Cardiac muscle cell (in vitro differentiated cells and primary cell): ENCODE results near the gene MTRF1. TPM values are rescaled to one million over a fixed set of nuclear protein-coding genes. Genes with fewer than 3 reads are reported as not detected.
"Not testable (repeated sequence)": the region's sequence is repeated elsewhere in the genome, so short reads cannot be mapped to it uniquely, and the experiment has no call there.

Source experiments
- DNase-seq, 2 donors: peaks; one replicate each; pipeline versions ENCODE4 v3.0.0 to v3.0.0-alpha.2; 2010 to 2017; ENCODE audit warnings: low read depth in 1 of 2, low spot score in 1 of 2
- H3K27ac ChIP-seq: fragments of 200-600 bp; sonication (generic); 2 replicates; pipeline ENCODE4 v1.5.1; 2016
- H3K27me3 ChIP-seq: fragments of 200-600 bp; sonication (generic); 2 replicates; pipeline ENCODE4 v1.6.0; 2016; ENCODE audit warnings: control low read depth
- H3K36me3 ChIP-seq: fragments of 200-600 bp; sonication (generic); 2 replicates; pipeline ENCODE4 v1.5.1; 2016; ENCODE audit warnings: control low read depth
- H3K4me1 ChIP-seq: fragments of 200-600 bp; sonication (generic); 2 replicates; pipeline ENCODE4 v1.8.1; 2017; ENCODE audit warnings: low read depth, mild to moderate bottlenecking, mixed run types
- H3K4me3 ChIP-seq: fragments of 200-600 bp; sonication (generic); 2 replicates; pipeline ENCODE4 v1.5.1; 2016; ENCODE audit warnings: mild to moderate bottlenecking
- H3K9me3 ChIP-seq: fragments of 200-600 bp; sonication (generic); 2 replicates; pipeline ENCODE4 v1.5.1; 2017; ENCODE audit warnings: low read depth, mild to moderate bottlenecking, control low read depth
- polyA plus RNA-seq: library from polyadenylated mRNA; unstranded; fragments of >200 nt; fragmentation: Nextera tagmentation; extraction: Ambion mirVana; gene quantifications from 2 replicates; pipeline ENCODE4 v1.2.1, GENCODE V29; 2016
- total RNA-seq: library from RNA; depleted of rRNA; stranded (reverse); fragments of >200 nt; gene quantifications from 2 replicates; pipeline ENCODE4 v1.2.3, GENCODE V29; 2016
- TF ChIP-seq, protein P1 (sequence below): IDR thresholded peaks from 2 replicates; pipeline ENCODE4 v1.5.1; 2012; ENCODE audit warnings: low read depth, mild to moderate bottlenecking, low read length

Gene MTRF1
- total and polyA plus RNA-seq, 2 experiments from 2014 or later, result 8.4 to 11.0 TPM

DNA sequence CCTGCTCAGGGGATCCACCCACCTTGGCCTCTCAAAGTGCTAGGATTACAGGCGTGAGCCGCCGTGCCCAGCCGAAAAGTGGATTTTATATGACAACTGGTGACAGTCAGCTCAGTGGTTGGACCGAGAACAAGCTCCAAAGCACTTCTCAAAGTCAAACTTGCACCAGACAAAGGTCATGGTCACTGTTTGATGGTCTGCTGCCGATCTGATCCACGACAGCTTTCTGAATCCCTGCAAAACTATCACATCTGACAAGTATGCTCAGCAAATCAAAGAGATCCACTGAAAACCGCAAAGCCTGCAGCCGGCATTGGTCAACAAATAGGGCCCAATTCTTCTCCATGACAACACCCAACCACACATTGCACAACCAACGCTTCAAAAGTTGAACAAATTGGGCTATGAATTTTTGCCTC, 26.1 kb upstream of the MTRF1 start:
- no peak overlapping the region for H3K4me3 ChIP-seq
- TF ChIP-seq, protein P1, sequence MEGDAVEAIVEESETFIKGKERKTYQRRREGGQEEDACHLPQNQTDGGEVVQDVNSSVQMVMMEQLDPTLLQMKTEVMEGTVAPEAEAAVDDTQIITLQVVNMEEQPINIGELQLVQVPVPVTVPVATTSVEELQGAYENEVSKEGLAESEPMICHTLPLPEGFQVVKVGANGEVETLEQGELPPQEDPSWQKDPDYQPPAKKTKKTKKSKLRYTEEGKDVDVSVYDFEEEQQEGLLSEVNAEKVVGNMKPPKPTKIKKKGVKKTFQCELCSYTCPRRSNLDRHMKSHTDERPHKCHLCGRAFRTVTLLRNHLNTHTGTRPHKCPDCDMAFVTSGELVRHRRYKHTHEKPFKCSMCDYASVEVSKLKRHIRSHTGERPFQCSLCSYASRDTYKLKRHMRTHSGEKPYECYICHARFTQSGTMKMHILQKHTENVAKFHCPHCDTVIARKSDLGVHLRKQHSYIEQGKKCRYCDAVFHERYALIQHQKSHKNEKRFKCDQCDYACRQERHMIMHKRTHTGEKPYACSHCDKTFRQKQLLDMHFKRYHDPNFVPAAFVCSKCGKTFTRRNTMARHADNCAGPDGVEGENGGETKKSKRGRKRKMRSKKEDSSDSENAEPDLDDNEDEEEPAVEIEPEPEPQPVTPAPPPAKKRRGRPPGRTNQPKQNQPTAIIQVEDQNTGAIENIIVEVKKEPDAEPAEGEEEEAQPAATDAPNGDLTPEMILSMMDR, result no peak
- no peak overlapping the region for H3K27ac ChIP-seq
- H3K4me1 ChIP-seq, result no peaks in the 10 kb centered on the region
- H3K36me3 ChIP-seq, result no peaks in the 10 kb centered on the region
- no peaks in the 10 kb centered on the region for H3K27me3 ChIP-seq
- H3K9me3 ChIP-seq, result no peaks in the 10 kb centered on the region
- no peak for DNase-seq

DNA sequence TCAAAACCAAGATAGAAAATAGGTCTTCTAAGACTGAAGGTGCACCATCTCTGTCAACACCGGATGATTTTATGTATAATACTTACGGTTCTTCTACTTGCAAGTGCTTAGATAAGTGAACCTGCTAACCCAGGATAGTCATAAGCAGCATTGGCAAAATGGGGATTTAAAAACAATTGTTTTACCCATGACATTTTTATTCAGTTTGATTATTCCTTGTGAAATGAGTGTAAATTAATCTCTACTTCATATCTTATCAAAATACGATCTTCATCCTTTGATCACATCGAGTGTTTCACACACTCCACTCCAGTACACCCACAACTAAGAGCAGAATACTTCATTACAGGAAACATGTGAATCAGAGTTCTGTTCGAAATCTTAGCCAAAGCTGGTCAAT, 23.0 kb upstream of the MTRF1 start:
- Histone ChIP-seq H3K4me3 (no peak overlapping the region), H3K27me3 (no peaks in the 10 kb centered on the region), H3K9me3 (no peaks in the 10 kb centered on the region), H3K4me1 (no peaks in the 10 kb centered on the region), H3K36me3 (no peaks in the 10 kb centered on the region), H3K27ac (no peak overlapping the region)
- TF ChIP-seq, protein P1, result no peak
- no peak for DNase-seq

DNA sequence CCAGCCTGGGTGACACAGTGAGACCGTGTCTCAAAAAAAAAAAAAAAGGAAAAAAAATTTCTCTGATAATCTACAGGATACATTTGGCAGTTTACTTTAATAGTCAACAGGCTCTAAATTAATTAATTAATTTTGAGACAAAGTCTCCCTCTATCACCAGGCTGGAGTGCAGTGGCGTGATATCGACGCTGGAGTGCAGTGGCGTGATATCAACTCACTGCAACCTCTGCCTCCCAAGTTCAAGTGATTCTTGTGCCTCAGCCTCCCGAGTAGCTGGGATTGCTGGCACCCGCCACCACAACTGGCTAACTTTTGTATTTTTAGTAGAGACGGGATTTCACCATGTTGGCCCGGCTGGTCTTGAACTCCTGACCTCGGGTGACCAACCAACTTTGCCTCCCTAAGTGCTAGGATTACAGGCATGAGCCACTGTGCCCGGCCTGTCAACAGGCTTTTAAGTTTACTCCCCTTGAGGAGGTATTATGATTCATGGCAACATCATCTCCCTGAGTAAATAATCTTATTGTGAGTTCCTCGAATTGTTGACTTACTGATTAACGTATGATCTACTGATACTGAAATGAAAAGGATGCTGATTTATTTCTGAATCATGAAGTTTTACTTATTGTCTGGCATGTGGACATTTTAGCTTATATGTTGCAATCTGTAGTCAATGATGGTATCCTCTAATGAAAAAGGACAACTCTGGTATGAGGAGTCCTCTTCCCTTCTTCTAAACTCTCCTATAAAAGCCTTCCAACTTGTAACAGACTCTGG, 21.3 kb upstream of the MTRF1 start:
- no peaks in the 10 kb centered on the region for H3K9me3 ChIP-seq
- no peaks in the 10 kb centered on the region for H3K27me3 ChIP-seq
- H3K4me1 ChIP-seq, result no peaks in the 10 kb centered on the region
- no peak overlapping the region for H3K4me3 ChIP-seq
- no peak overlapping the region for H3K27ac ChIP-seq
- TF ChIP-seq, protein P1, result no peak
- no peaks in the 10 kb centered on the region for H3K36me3 ChIP-seq
- peak in 1 of 2 donors; percentile 66 for DNase-seq

DNA sequence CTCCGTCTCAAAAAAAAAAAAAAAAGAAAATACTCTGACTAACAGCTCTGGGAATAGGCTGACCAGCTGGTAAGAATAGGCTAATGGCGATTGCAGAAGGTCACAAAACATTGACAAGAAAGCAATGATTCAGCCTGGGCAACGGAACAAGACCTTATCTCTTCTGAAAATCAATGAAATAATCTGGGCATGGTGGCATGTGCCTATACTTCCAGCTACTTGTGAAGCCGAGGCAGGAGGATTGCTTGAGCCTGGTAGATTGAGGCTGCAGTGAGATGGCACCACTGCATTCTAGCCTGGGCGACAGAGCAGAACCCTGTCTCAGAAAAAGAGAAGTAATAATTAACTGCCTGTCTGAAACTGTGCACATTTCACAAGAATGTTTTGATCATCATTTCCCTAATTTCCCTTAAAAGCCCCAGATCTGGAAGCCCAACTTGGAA, 18.8 kb upstream of the MTRF1 start:
- Histone ChIP-seq H3K4me3 (no peak overlapping the region), H3K4me1 (no peaks in the 10 kb centered on the region), H3K36me3 (no peaks in the 10 kb centered on the region), H3K27ac (no peak overlapping the region), H3K9me3 (no peaks in the 10 kb centered on the region), H3K27me3 (no peaks in the 10 kb centered on the region)
- no peak for DNase-seq
- TF ChIP-seq, protein P1, result no peak

DNA sequence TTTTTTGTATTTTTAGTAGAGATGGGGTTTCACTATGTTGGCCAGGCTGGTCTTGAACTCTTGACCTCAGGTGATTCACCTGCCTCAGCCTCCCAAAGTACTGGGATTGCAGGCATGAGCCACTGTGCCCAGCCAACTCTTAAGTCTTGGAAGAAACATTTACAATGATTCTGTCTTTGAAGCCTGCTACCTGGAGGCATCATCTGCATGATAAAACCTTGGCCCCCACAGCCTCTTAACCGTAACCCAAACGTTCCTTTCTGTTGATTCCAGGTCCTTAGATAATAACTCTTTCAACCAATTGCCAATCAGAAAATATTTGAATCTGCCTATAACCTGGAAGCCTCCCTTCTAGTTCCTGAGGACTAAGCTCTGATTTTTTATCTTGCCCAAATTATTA, 15.8 kb upstream of the MTRF1 start:
- not testable (repeated sequence) for H3K9me3 ChIP-seq, H3K4me1 ChIP-seq, H3K27ac ChIP-seq, H3K36me3 ChIP-seq, DNase-seq, H3K27me3 ChIP-seq, H3K4me3 ChIP-seq

DNA sequence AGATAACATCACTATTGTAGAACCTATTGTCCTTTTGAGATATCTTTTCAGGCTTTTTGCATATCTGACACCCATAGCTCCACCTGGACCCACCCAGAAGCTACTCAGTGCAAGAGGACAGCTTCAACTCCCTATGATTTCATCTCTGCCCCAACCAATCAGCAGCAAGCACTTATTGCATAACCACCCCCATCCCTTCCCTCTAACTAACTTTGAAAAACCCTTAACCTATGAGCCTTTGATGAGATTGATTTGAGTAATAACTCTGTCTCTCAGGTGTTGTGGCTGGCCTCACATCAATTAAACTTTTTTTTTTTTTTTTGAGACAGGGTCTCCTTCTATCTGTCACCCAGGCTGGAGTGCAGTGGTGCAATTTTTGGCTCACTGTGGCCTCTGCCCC, 13.4 kb upstream of the MTRF1 start:
- Histone ChIP-seq H3K4me1 (no peaks in the 10 kb centered on the region), H3K4me3 (no peak overlapping the region), H3K9me3 (no peaks in the 10 kb centered on the region), H3K27ac (no peak overlapping the region), H3K36me3 (no peaks in the 10 kb centered on the region), H3K27me3 (no peaks in the 10 kb centered on the region)
- no peak for DNase-seq
- TF ChIP-seq, protein P1, result no peak
